Neural progenitor cell (in vitro differentiated cells): ENCODE results near the gene METTL21C.

Experiments
- CTCF ChIP-seq: fragments of 200-600 bp; sonication (generic); IDR thresholded peaks from 2 replicates; pipeline ENCODE4 v1.5.1; 2017; ENCODE audit warnings: antibody characterized with exemption, mild to moderate bottlenecking
- EZH2 ChIP-seq: fragments of 200-600 bp; sonication (generic); IDR thresholded peaks from 2 replicates; pipeline ENCODE4 v1.6.1; 2017; ENCODE audit warnings: antibody characterized with exemption, mild to moderate bottlenecking, moderate library complexity
- EZH2phosphoT487 ChIP-seq: fragments of 200-600 bp; sonication (generic); IDR thresholded peaks from 2 replicates; pipeline ENCODE4 v1.6.1; 2017; ENCODE audit warnings: antibody characterized with exemption

GRCh38 chr13:102698649-102698980, 3.8 kb upstream of the METTL21C start:
- TF ChIP-seq CTCF (no peak), EZH2 (no peak), EZH2phosphoT487 (no peak)
